Esophagus squamous epithelium (tissue), 4 donors: ENCODE measurements around the gene ZNF512.

Experiments used
- CTCF ChIP-seq, 6 experiments: fragments of 450-650 bp in 4 of 6; fragments of 200-600 bp in 2 of 6; sonication (generic) in 2 of 6; IDR thresholded peaks; one replicate each; pipeline ENCODE4 v1.5.1; 2016 to 2019; ENCODE audit warnings: antibody characterized with exemption in 6 of 6, mild to moderate bottlenecking in 4 of 6, moderate library complexity in 4 of 6
- POLR2A ChIP-seq, 4 donors: fragments of 450-650 bp; IDR thresholded peaks; one replicate each; pipeline ENCODE4 v1.6.1; 2017; ENCODE audit warnings: antibody characterized with exemption in 4 of 4, mild to moderate bottlenecking in 4 of 4, moderate library complexity in 3 of 4

- TF ChIP-seq CTCF (IDR thresholded peaks at IDR 0.05) (peak in 2 of 6 experiments; percentile 2 to 9), POLR2A (IDR thresholded peaks at IDR 0.05) (peak in 2 of 4 donors; percentile 24 to 25)
Observed at GRCh38 chr2:27663285-27664153, 80.7 kb downstream of the ZNF512 start, which contains the start of the genes SLC4A1AP and SUPT7L.
